DOHH2 (cell line): ENCODE data around the gene AUTS2.

Experiments
- H3F3A ChIP-seq: fragments of 200-600 bp; sonication (generic), shearing (Covaris generic); 2 replicates; pipeline ENCODE4 v1.6.0; 2016; ENCODE audit warnings: antibody characterized with exemption, mild to moderate bottlenecking; ENCODE audit not compliant: control insufficient read depth, insufficient read depth
- H3K27ac ChIP-seq: fragments of 200-600 bp; sonication (generic); 2 replicates; pipeline ENCODE4 v1.5.1; 2014; ENCODE audit warnings: low read depth, mild to moderate bottlenecking, low read length, moderate library complexity
- H3K27me3 ChIP-seq: fragments of 200-600 bp; sonication (generic); 2 replicates; pipeline ENCODE4 v1.6.1; 2014; ENCODE audit warnings: mild to moderate bottlenecking, low read length, mixed read lengths; ENCODE audit not compliant: control insufficient read depth
- H3K36me3 ChIP-seq: fragments of 200-600 bp; sonication (generic); 2 replicates; pipeline ENCODE4 v1.6.1; 2014; ENCODE audit warnings: mild to moderate bottlenecking, low read length, moderate library complexity, mixed read lengths; ENCODE audit not compliant: control insufficient read depth
- H3K4me1 ChIP-seq: fragments of 200-600 bp; sonication (generic); 2 replicates; pipeline ENCODE4 v1.6.1; 2014; ENCODE audit warnings: mild to moderate bottlenecking, low read length, mixed read lengths; ENCODE audit not compliant: control insufficient read depth
- H3K4me2 ChIP-seq: fragments of 200-600 bp; sonication (generic); 2 replicates; pipeline ENCODE4 v1.6.0; 2014; ENCODE audit warnings: mild to moderate bottlenecking, low read length, moderate library complexity
- H3K4me3 ChIP-seq: fragments of 200-600 bp; sonication (generic); 2 replicates; pipeline ENCODE4 v1.5.1; 2014; ENCODE audit warnings: mild to moderate bottlenecking, low read length, mixed read lengths
- H3K79me2 ChIP-seq: fragments of 200-600 bp; sonication (generic); 2 replicates; pipeline ENCODE4 v1.6.1; 2014; ENCODE audit warnings: mild to moderate bottlenecking, low read length, mixed read lengths; ENCODE audit not compliant: control insufficient read depth
- H3K9me2 ChIP-seq: fragments of 200-600 bp; sonication (generic); replicated peaks from 2 replicates; pipeline ENCODE4 v1.6.1; 2014; ENCODE audit warnings: mild to moderate bottlenecking, low read length, mixed read lengths; ENCODE audit not compliant: control insufficient read depth
- H3K9me3 ChIP-seq: fragments of 200-600 bp; sonication (generic); 2 replicates; pipeline ENCODE4 v1.6.1; 2014; ENCODE audit warnings: antibody characterized with exemption, low read length, mixed read lengths; ENCODE audit not compliant: control insufficient read depth, insufficient read depth
- H4K20me1 ChIP-seq: fragments of 200-600 bp; sonication (generic); 2 replicates; pipeline ENCODE4 v1.6.0; 2014; ENCODE audit warnings: low read depth, mild to moderate bottlenecking, antibody characterized with exemption, low read length, moderate library complexity; ENCODE audit not compliant: control insufficient read depth, insufficient read depth
- CTCF ChIP-seq: fragments of 200-600 bp; sonication (generic); IDR thresholded peaks from one replicate; pipeline ENCODE4 v1.5.1; 2014; ENCODE audit warnings: antibody characterized with exemption, mild to moderate bottlenecking, low read depth, low read length; ENCODE audit not compliant: poor library complexity, severe bottlenecking
- EZH2phosphoT487 ChIP-seq: fragments of 200-600 bp; sonication (generic); IDR thresholded peaks from 2 replicates; pipeline ENCODE4 v1.6.1; 2017; ENCODE audit warnings: borderline replicate concordance, mild to moderate bottlenecking, antibody characterized with exemption, low read length, moderate library complexity, mixed read lengths

AUTS2 gene

GRCh38 chr7:70052691-70053090 lies 454.4 kb downstream of the AUTS2 start:
- H3K27ac ChIP-seq, result no peak overlapping the region

GRCh38 chr7:70053421-70053820 lies 455.1 kb downstream of the AUTS2 start:
- H3K9me2 ChIP-seq, result no peaks in the 10 kb centered on the region
- TF ChIP-seq CTCF (no peak), EZH2phosphoT487 (no peak)
- H3K79me2 ChIP-seq, result no peaks in the 10 kb centered on the region
- H3K4me3 ChIP-seq, result no peak overlapping the region
- H3F3A ChIP-seq, result no peaks in the 10 kb centered on the region
- no peak overlapping the region for H3K4me2 ChIP-seq
- no peaks in the 10 kb centered on the region for H3K36me3 ChIP-seq
- H3K4me1 ChIP-seq, result no peaks in the 10 kb centered on the region
- H3K27me3 ChIP-seq, result no peaks in the 10 kb centered on the region
- 0 out of 2 replicates have a peak, but pooled peaks cover 4% of the 10 kb centered on the region for H4K20me1 ChIP-seq
- no peak overlapping the region for H3K27ac ChIP-seq
- no peaks in the 10 kb centered on the region for H3K9me3 ChIP-seq

More at GRCh38 chr7:70052691-70053090, 454.4 kb downstream of the AUTS2 start:
- Histone ChIP-seq H3K9me3 (no peaks in the 10 kb centered on the region), H3K79me2 (peaks cover 4% of the 10 kb centered on the region), H4K20me1 (0 out of 2 replicates have a peak, but pooled peaks cover 4% of the 10 kb centered on the region), H3K36me3 (no peaks in the 10 kb centered on the region), H3K4me2 (no peak overlapping the region), H3K9me2 (no peaks in the 10 kb centered on the region), H3K4me3 (no peak overlapping the region), H3K4me1 (peaks cover 4% of the 10 kb centered on the region; the same call in 1 of the 2 replicates), H3F3A (no peaks in the 10 kb centered on the region), H3K27me3 (no peaks in the 10 kb centered on the region)
- TF ChIP-seq CTCF (no peak), EZH2phosphoT487 (no peak)

DNA sequence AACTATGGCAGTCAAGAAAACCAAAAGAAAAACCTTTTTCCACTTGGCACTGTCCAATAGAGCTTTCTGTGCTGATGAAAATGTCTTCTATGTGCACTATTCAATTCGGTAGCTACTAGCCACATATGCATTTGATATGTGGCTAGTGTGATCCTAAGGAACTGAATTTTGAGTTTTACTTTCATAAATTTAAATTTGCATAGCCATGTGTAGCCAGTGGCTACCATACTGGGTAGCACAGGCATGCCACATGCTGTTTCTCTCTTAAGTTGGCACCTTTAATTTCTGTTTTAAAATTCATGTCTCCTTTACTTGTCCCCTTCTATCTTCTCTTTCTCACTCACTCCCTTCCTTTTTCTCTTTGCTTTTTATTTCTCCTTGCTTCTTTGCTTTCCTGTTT lies 455.7 kb downstream of the AUTS2 start:
- Histone ChIP-seq H3K9me3 (no peaks in the 10 kb centered on the region), H3K27me3 (no peaks in the 10 kb centered on the region), H3K79me2 (no peaks in the 10 kb centered on the region), H3K4me2 (no peak overlapping the region), H3K4me3 (no peak overlapping the region), H3K27ac (no peak overlapping the region), H3F3A (no peaks in the 10 kb centered on the region), H3K4me1 (no peaks in the 10 kb centered on the region), H4K20me1 (0 out of 2 replicates have a peak, but pooled peaks cover 4% of the 10 kb centered on the region), H3K9me2 (no peaks in the 10 kb centered on the region), H3K36me3 (no peaks in the 10 kb centered on the region)
- TF ChIP-seq CTCF, result no peak
- TF ChIP-seq EZH2phosphoT487, result no peak
